GM23338 (cell line): ENCODE data around the gene NRG3. TPM values are rescaled to one million over a fixed set of nuclear protein-coding genes. Genes with fewer than 3 reads are reported as not detected.

Experiments used
- ATAC-seq: fragments of 200-7000 bp; cut with Tn5 transposase; 3 replicates; pipeline ENCODE4 v1.9.1; 2020
- DNase-seq: peaks from one replicate; pipeline ENCODE4 v3.0.0-alpha.2; 2015; ENCODE audit warnings: low spot score
- H2AFZ ChIP-seq: fragments of 200-600 bp; sonication (generic); 2 replicates; pipeline ENCODE4 v1.8.0; 2016; ENCODE audit warnings: antibody characterized with exemption, mild to moderate bottlenecking, moderate library complexity
- H3F3A ChIP-seq: fragments of 200-600 bp; sonication (generic); replicated peaks from 2 replicates; pipeline ENCODE4 v1.8.0; 2017; ENCODE audit warnings: antibody characterized with exemption, mixed run types, low read depth
- H3K27ac ChIP-seq: fragments of 200-600 bp; sonication (generic); 2 replicates; pipeline ENCODE4 v1.6.1; 2016; ENCODE audit warnings: low read depth
- H3K27me3 ChIP-seq: fragments of 200-600 bp; sonication (generic); 2 replicates; pipeline ENCODE4 v1.8.0; 2016; ENCODE audit warnings: mild to moderate bottlenecking, mixed run types, moderate library complexity; ENCODE audit not compliant: insufficient read depth
- H3K36me3 ChIP-seq: fragments of 200-600 bp; sonication (generic); 2 replicates; pipeline ENCODE4 v1.8.0; 2016; ENCODE audit warnings: mild to moderate bottlenecking; ENCODE audit not compliant: insufficient read depth
- H3K4me1 ChIP-seq: fragments of 200-600 bp; sonication (generic); 2 replicates; pipeline ENCODE4 v1.8.0; 2016; ENCODE audit warnings: mild to moderate bottlenecking, moderate library complexity; ENCODE audit not compliant: insufficient read depth
- H3K4me2 ChIP-seq: fragments of 200-600 bp; sonication (generic); 2 replicates; pipeline ENCODE4 v1.7.1; 2017; ENCODE audit warnings: mixed run types
- H3K4me3 ChIP-seq: fragments of 200-600 bp; sonication (generic); 2 replicates; pipeline ENCODE4 v1.6.1; 2016; ENCODE audit warnings: mixed run types
- H3K79me2 ChIP-seq: fragments of 200-600 bp; sonication (generic); replicated peaks from 2 replicates; pipeline ENCODE4 v1.8.0; 2017; ENCODE audit warnings: mild to moderate bottlenecking; ENCODE audit not compliant: insufficient read depth
- H3K9me2 ChIP-seq: fragments of 200-600 bp; sonication (generic); 2 replicates; pipeline ENCODE4 v1.8.0; 2017; ENCODE audit not compliant: insufficient read depth
- H4K20me1 ChIP-seq: fragments of 200-600 bp; sonication (generic); replicated peaks from 2 replicates; pipeline ENCODE4 v1.8.0; 2017; ENCODE audit warnings: mild to moderate bottlenecking; ENCODE audit not compliant: insufficient read depth
- H3K27ac Mint-ChIP-seq: 2 replicates; pipeline ENCODE4 v1.8.0; 2020; ENCODE audit warnings: inconsistent platforms, mild to moderate bottlenecking, moderate library complexity, mixed read lengths
- H3K27me3 Mint-ChIP-seq: 3 replicates; pipeline ENCODE4 v1.8.0; 2022; ENCODE audit warnings: low read depth, mild to moderate bottlenecking, moderate library complexity, mixed read lengths, inconsistent platforms; ENCODE audit not compliant: insufficient read depth, poor library complexity
- H3K36me3 Mint-ChIP-seq: 3 replicates; pipeline ENCODE4 v1.8.0; 2021; ENCODE audit warnings: low read depth, mild to moderate bottlenecking, inconsistent platforms, moderate library complexity, mixed read lengths
- H3K4me1 Mint-ChIP-seq: 3 replicates; pipeline ENCODE4 v1.8.0; 2020; ENCODE audit warnings: mild to moderate bottlenecking, inconsistent platforms, mixed read lengths
- H3K4me3 Mint-ChIP-seq: 3 replicates; pipeline ENCODE4 v1.8.0; 2021; ENCODE audit warnings: moderate library complexity, mild to moderate bottlenecking, inconsistent platforms, mixed read lengths
- H3K9me3 Mint-ChIP-seq: 3 replicates; pipeline ENCODE4 v1.8.0; 2020; ENCODE audit warnings: moderate library complexity, mild to moderate bottlenecking, inconsistent platforms, mixed read lengths
- CREB1 ChIP-seq: fragments of 250-450 bp; sonication (Bioruptor Pico); IDR thresholded peaks from 2 replicates; pipeline ENCODE4 v1.5.0; 2020; ENCODE audit warnings: low read depth, mild to moderate bottlenecking, moderate library complexity
- EZH2 ChIP-seq: fragments of 200-600 bp; sonication (generic); IDR thresholded peaks from one replicate; pipeline ENCODE4 v1.8.0; 2017; ENCODE audit warnings: antibody characterized with exemption, mild to moderate bottlenecking, low read depth; ENCODE audit not compliant: unreplicated experiment
- EZH2phosphoT487 ChIP-seq: fragments of 200-600 bp; sonication (generic); IDR thresholded peaks from one replicate; pipeline ENCODE4 v1.8.1; 2018; ENCODE audit warnings: antibody characterized with exemption; ENCODE audit not compliant: unreplicated experiment
- JUNB ChIP-seq: IDR thresholded peaks from one replicate; pipeline ENCODE4 v1.6.1; 2016; ENCODE audit warnings: antibody characterized with exemption; ENCODE audit not compliant: unreplicated experiment
- NANOG ChIP-seq: IDR thresholded peaks from 2 replicates; pipeline ENCODE4 v1.6.1; 2016; ENCODE audit warnings: antibody characterized with exemption, borderline replicate concordance
- POLR2AphosphoS5 ChIP-seq: IDR thresholded peaks from 2 replicates; pipeline ENCODE4 v1.6.1; 2016; ENCODE audit warnings: antibody characterized with exemption, low read depth
- STAT1 ChIP-seq: IDR thresholded peaks from one replicate; pipeline ENCODE4 v1.6.1; 2016; ENCODE audit warnings: antibody characterized with exemption; ENCODE audit not compliant: unreplicated experiment
- ZNF114 ChIP-seq: fragments of 250-450 bp; sonication (Bioruptor Pico); IDR thresholded peaks from 2 replicates; pipeline ENCODE4 v1.5.0; 2020; ENCODE audit warnings: mild to moderate bottlenecking, moderate library complexity
- ZNF331 ChIP-seq: fragments of 250-450 bp; sonication (Bioruptor Pico); IDR thresholded peaks from 2 replicates; pipeline ENCODE4 v1.5.0; 2020; ENCODE audit warnings: low read depth, mild to moderate bottlenecking, moderate library complexity
- polyA plus RNA-seq: library from polyadenylated mRNA; unstranded; fragments of >200 nt; fragmentation: Nextera tagmentation; extraction: Ambion mirVana; gene quantifications from 2 replicates; pipeline ENCODE4 v1.2.1, GENCODE V29; 2016
- total RNA-seq: library from RNA; depleted of rRNA; stranded (reverse); fragments of >200 nt; shearing (Covaris generic); gene quantifications from 2 replicates; pipeline ENCODE4 v1.2.3, GENCODE V29; 2014
- TF ChIP-seq, protein P1 (sequence below): fragments of 250-450 bp; sonication (Bioruptor Pico); IDR thresholded peaks from 2 replicates; pipeline ENCODE4 v1.5.0; 2020; ENCODE audit warnings: mild to moderate bottlenecking, moderate library complexity
- TF ChIP-seq, protein P2 (sequence below): IDR thresholded peaks from 2 replicates; pipeline ENCODE4 v1.6.1; 2016; ENCODE audit warnings: antibody characterized with exemption
- TF ChIP-seq, protein P3 (sequence below), 2 experiments: fragments of 200-600 bp in 1 of 2; sonication (generic) in 1 of 2; conservative IDR thresholded peaks; 2 replicates each; pipeline versions ENCODE4 v1.5.1 to v1.6.1; 2016 to 2017; ENCODE audit warnings: antibody characterized with exemption in 2 of 2, low read depth in 2 of 2, mild to moderate bottlenecking in 2 of 2, moderate library complexity in 1 of 2
- TF ChIP-seq, protein P4 (sequence below): IDR thresholded peaks from one replicate; pipeline ENCODE4 v1.6.1; 2018; ENCODE audit warnings: antibody characterized with exemption; ENCODE audit not compliant: unreplicated experiment

Gene NRG3
- total and polyA plus RNA-seq, 2 experiments from 2014 or later = 1.9 to 3.9 TPM

DNA sequence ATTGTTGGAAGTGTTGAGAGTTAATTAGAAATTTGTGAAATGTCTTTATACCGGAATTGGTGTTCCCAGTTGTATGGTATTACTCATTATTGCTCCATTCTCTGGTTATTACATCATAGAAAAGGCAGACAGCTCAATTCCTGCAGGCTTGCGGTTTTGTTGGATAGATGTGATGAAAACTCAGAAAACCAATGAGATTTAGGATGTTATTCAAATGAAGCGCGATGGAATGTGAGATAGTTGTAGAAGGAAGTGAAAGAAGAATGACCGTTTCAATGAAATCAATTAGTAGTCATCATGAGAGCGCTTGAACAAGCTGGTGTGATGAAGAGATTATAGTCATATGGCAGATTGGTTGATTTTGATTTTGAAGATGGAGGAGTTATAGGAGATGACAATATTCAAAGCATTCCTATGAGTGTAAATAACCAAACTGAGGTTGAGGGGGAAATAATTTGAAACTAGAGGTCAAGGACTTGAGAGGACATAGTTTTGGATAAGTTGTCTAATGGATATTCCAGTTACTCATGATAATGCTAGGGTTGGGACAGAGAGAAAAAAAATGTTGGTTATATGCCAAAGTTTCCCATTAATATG is 991.5 kb downstream of the NRG3 start:
- TF ChIP-seq CREB1 (no peak), STAT1 (no peak), ZNF331 (CRISPR knock-in tag) (no peak), EZH2phosphoT487 (no peak), ZNF114 (CRISPR knock-in tag) (no peak), POLR2AphosphoS5 (no peak), NANOG (no peak), EZH2 (no peak), JUNB (no peak)
- TF ChIP-seq, protein P1, sequence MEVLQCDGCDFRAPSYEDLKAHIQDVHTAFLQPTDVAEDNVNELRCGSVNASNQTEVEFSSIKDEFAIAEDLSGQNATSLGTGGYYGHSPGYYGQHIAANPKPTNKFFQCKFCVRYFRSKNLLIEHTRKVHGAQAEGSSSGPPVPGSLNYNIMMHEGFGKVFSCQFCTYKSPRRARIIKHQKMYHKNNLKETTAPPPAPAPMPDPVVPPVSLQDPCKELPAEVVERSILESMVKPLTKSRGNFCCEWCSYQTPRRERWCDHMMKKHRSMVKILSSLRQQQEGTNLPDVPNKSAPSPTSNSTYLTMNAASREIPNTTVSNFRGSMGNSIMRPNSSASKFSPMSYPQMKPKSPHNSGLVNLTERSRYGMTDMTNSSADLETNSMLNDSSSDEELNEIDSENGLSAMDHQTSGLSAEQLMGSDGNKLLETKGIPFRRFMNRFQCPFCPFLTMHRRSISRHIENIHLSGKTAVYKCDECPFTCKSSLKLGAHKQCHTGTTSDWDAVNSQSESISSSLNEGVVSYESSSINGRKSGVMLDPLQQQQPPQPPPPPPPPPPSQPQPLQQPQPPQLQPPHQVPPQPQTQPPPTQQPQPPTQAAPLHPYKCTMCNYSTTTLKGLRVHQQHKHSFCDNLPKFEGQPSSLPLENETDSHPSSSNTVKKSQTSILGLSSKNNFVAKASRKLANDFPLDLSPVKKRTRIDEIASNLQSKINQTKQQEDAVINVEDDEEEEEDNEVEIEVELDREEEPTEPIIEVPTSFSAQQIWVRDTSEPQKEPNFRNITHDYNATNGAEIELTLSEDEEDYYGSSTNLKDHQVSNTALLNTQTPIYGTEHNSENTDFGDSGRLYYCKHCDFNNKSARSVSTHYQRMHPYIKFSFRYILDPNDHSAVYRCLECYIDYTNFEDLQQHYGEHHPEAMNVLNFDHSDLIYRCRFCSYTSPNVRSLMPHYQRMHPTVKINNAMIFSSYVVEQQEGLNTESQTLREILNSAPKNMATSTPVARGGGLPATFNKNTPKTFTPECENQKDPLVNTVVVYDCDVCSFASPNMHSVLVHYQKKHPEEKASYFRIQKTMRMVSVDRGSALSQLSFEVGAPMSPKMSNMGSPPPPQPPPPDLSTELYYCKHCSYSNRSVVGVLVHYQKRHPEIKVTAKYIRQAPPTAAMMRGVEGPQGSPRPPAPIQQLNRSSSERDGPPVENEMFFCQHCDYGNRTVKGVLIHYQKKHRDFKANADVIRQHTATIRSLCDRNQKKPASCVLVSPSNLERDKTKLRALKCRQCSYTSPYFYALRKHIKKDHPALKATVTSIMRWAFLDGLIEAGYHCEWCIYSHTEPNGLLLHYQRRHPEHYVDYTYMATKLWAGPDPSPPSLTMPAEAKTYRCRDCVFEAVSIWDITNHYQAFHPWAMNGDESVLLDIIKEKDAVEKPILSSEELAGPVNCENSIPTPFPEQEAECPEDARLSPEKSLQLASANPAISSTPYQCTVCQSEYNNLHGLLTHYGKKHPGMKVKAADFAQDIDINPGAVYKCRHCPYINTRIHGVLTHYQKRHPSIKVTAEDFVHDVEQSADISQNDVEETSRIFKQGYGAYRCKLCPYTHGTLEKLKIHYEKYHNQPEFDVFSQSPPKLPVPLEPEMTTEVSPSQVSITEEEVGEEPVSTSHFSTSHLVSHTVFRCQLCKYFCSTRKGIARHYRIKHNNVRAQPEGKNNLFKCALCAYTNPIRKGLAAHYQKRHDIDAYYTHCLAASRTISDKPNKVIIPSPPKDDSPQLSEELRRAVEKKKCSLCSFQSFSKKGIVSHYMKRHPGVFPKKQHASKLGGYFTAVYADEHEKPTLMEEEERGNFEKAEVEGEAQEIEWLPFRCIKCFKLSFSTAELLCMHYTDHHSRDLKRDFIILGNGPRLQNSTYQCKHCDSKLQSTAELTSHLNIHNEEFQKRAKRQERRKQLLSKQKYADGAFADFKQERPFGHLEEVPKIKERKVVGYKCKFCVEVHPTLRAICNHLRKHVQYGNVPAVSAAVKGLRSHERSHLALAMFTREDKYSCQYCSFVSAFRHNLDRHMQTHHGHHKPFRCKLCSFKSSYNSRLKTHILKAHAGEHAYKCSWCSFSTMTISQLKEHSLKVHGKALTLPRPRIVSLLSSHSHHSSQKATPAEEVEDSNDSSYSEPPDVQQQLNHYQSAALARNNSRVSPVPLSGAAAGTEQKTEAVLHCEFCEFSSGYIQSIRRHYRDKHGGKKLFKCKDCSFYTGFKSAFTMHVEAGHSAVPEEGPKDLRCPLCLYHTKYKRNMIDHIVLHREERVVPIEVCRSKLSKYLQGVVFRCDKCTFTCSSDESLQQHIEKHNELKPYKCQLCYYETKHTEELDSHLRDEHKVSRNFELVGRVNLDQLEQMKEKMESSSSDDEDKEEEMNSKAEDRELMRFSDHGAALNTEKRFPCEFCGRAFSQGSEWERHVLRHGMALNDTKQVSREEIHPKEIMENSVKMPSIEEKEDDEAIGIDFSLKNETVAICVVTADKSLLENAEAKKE (CRISPR knock-in tag) = no peak
- TF ChIP-seq, protein P2, sequence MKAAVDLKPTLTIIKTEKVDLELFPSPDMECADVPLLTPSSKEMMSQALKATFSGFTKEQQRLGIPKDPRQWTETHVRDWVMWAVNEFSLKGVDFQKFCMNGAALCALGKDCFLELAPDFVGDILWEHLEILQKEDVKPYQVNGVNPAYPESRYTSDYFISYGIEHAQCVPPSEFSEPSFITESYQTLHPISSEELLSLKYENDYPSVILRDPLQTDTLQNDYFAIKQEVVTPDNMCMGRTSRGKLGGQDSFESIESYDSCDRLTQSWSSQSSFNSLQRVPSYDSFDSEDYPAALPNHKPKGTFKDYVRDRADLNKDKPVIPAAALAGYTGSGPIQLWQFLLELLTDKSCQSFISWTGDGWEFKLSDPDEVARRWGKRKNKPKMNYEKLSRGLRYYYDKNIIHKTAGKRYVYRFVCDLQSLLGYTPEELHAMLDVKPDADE = no peak
- TF ChIP-seq, protein P3, sequence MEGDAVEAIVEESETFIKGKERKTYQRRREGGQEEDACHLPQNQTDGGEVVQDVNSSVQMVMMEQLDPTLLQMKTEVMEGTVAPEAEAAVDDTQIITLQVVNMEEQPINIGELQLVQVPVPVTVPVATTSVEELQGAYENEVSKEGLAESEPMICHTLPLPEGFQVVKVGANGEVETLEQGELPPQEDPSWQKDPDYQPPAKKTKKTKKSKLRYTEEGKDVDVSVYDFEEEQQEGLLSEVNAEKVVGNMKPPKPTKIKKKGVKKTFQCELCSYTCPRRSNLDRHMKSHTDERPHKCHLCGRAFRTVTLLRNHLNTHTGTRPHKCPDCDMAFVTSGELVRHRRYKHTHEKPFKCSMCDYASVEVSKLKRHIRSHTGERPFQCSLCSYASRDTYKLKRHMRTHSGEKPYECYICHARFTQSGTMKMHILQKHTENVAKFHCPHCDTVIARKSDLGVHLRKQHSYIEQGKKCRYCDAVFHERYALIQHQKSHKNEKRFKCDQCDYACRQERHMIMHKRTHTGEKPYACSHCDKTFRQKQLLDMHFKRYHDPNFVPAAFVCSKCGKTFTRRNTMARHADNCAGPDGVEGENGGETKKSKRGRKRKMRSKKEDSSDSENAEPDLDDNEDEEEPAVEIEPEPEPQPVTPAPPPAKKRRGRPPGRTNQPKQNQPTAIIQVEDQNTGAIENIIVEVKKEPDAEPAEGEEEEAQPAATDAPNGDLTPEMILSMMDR (conservative IDR thresholded peaks at IDR 0.05; ENCODE audit: low read depth in 2 of 2) = no peak
- TF ChIP-seq, protein P4, sequence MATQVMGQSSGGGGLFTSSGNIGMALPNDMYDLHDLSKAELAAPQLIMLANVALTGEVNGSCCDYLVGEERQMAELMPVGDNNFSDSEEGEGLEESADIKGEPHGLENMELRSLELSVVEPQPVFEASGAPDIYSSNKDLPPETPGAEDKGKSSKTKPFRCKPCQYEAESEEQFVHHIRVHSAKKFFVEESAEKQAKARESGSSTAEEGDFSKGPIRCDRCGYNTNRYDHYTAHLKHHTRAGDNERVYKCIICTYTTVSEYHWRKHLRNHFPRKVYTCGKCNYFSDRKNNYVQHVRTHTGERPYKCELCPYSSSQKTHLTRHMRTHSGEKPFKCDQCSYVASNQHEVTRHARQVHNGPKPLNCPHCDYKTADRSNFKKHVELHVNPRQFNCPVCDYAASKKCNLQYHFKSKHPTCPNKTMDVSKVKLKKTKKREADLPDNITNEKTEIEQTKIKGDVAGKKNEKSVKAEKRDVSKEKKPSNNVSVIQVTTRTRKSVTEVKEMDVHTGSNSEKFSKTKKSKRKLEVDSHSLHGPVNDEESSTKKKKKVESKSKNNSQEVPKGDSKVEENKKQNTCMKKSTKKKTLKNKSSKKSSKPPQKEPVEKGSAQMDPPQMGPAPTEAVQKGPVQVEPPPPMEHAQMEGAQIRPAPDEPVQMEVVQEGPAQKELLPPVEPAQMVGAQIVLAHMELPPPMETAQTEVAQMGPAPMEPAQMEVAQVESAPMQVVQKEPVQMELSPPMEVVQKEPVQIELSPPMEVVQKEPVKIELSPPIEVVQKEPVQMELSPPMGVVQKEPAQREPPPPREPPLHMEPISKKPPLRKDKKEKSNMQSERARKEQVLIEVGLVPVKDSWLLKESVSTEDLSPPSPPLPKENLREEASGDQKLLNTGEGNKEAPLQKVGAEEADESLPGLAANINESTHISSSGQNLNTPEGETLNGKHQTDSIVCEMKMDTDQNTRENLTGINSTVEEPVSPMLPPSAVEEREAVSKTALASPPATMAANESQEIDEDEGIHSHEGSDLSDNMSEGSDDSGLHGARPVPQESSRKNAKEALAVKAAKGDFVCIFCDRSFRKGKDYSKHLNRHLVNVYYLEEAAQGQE = no peak
- Histone ChIP-seq H3K4me3 (no peak overlapping the region), H2AFZ (no peak overlapping the region), H3K27me3 (no peaks in the 10 kb centered on the region), H4K20me1 (no peaks in the 10 kb centered on the region), H3K36me3 (no peaks in the 10 kb centered on the region), H3K27ac (no peak overlapping the region), H3K9me2 (no peaks in the 10 kb centered on the region), H3K79me2 (no peaks in the 10 kb centered on the region), H3K4me2 (no peak overlapping the region), H3K4me1 (no peaks in the 10 kb centered on the region; the same call in 1 of the 2 replicates), H3F3A (no peaks in the 10 kb centered on the region)
- no peaks in the 10 kb centered on the region for H3K36me3 Mint-ChIP-seq
- no peaks in the 10 kb centered on the region for H3K9me3 Mint-ChIP-seq
- H3K27me3 Mint-ChIP-seq = no peaks in the 10 kb centered on the region
- no peak for DNase-seq
- ATAC-seq = no peak
- peaks cover 7% of the 10 kb centered on the region for H3K4me1 Mint-ChIP-seq
- no peak overlapping the region for H3K4me3 Mint-ChIP-seq
- H3K27ac Mint-ChIP-seq = no peak overlapping the region
